ENCODE results near the gene SEMA6D. TPM values are rescaled to one million over a fixed set of nuclear protein-coding genes. Genes with fewer than 3 reads are reported as not detected.

Gene SEMA6D, protein sequence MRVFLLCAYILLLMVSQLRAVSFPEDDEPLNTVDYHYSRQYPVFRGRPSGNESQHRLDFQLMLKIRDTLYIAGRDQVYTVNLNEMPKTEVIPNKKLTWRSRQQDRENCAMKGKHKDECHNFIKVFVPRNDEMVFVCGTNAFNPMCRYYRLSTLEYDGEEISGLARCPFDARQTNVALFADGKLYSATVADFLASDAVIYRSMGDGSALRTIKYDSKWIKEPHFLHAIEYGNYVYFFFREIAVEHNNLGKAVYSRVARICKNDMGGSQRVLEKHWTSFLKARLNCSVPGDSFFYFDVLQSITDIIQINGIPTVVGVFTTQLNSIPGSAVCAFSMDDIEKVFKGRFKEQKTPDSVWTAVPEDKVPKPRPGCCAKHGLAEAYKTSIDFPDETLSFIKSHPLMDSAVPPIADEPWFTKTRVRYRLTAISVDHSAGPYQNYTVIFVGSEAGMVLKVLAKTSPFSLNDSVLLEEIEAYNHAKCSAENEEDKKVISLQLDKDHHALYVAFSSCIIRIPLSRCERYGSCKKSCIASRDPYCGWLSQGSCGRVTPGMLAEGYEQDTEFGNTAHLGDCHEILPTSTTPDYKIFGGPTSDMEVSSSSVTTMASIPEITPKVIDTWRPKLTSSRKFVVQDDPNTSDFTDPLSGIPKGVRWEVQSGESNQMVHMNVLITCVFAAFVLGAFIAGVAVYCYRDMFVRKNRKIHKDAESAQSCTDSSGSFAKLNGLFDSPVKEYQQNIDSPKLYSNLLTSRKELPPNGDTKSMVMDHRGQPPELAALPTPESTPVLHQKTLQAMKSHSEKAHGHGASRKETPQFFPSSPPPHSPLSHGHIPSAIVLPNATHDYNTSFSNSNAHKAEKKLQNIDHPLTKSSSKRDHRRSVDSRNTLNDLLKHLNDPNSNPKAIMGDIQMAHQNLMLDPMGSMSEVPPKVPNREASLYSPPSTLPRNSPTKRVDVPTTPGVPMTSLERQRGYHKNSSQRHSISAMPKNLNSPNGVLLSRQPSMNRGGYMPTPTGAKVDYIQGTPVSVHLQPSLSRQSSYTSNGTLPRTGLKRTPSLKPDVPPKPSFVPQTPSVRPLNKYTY
- polyA plus RNA-seq (2013, experiment 1 of 2; ENCODE audit: insufficient read length) = 4.4 TPM
- 4.4 TPM for polyA plus RNA-seq (2013, experiment 2 of 2; ENCODE audit: insufficient read length)

DNA sequence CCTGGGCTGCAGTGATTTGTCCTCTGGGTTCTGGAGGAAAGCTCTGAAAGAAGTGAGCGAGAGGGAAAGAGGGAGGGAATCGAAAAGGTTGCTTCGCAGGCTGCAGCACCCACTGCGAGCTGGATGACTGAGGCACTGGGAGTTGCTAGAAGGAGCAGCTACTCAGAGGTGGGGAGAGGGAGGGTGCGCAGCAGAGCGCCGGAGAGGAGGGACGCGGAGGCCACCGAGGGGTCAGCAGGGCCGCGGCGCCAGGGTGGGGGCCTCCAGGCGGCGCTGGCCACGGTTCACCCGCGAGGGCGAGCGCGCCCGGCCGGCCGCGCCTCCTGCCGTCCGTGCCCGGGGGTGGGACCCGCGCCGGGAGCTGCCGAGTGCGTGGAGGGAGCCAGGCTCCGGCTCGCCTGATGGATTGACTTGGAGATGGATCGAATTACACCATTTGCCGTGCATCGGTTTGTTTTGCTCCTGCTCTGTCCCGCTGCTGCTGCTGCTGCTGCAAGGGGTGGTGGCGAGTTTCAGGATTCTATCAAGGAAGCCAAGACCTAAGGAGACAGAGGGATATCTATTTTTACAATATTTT, at the start of gene SEMA6D:
SEMA6D (plus strand) TSS at position 470 of the 577 bp plus-strand sequence. CDS start 42,294 bp downstream, outside the sequence.
- DNase-seq = peak; percentile 87

DNA sequence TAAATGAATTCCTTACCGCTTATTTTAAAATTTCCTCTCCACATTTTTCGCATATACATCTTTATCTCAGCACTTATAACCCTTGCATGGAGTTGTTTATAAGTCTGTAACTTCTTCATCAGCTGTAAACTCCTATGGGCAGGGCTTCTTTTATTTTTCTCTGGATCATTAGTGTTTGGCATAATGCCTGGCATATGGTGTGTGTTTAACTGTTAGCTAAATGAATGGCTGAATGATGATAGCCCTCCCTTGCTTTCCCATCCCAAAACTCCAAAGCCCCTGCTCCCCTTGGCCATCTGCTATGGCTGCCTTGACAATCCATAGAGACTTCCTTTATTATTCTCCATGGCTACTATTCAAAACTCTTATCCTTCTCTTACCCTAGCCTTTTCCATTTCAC, 48.1 kb upstream of the SEMA6D start:
- DNase-seq = no peak

DNA sequence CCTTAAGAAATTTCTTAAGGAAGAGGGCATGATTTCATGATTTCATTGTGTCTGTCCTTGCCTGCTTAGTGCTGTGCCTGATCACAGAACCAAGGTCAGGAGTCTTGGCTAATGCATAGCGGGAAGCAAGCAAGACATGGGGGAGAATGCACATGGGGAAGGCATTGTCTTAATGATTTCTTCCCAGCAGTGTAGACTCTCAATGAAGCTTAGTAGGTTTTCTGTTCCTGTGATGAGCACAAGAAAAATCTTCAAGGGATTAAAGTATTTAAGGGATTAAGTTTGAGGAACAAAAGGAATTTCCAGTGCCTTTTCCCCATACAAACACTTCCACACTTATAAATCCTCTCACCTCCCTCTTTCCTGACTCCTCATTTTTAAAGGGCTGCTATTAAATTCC, 46.9 kb upstream of the SEMA6D start:
- no peak for DNase-seq

DNA sequence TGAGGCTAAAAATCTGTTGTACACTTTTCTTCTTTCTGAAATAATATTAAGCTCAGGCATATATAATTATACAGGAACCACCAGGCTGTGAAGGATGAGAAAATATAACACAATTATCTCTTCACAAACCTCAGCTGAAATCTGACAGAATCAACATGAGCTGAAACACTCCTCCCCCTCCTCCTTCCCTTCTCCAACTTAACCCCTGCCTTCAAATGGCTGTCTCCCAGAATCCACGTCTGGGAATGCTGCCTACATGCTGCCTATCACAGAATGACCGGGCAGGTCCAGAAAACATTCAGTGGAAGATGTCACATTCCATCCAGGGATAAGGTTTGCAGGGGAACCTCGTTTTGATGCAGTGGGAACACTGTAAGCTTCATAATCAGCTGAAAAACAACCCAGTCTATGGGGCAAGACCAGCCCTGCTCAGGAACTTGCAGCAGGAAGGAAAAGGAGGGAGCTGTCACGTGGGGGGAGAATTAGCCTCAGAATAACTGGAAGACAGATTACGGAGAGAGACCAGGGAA, 44.0 kb upstream of the SEMA6D start:
- no peak for DNase-seq

DNA sequence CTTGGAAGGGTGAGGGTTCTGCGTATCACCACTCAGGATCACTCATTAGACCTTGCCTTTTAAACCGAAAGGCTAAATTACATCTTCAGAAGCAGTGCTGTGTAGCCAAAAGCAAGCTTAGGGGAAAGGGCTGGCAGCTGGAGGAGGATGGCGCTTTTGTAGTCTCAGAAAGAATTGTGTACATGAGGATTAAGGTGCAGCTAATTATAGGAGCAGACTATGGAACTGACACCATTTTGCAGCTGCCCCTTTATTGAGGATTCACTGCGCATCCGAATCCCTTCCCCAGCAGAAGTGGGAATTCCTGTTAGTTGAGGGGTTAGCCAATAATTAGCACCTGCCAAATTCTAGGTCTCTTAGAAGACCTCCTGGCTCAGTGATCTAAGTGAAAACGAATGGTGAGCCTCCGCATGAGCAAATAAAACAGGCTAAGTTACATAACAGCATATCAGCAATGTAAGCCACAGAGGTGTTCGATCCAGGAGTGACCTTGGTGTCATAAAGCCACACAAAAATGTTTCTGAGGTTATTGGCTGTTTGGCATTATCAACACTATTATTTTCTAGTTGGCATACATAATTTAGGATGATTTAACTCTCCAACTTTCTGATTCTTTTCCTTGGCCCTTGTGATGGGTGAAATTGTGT, 42.6 kb upstream of the SEMA6D start:
- DNase-seq = no peak

DNA sequence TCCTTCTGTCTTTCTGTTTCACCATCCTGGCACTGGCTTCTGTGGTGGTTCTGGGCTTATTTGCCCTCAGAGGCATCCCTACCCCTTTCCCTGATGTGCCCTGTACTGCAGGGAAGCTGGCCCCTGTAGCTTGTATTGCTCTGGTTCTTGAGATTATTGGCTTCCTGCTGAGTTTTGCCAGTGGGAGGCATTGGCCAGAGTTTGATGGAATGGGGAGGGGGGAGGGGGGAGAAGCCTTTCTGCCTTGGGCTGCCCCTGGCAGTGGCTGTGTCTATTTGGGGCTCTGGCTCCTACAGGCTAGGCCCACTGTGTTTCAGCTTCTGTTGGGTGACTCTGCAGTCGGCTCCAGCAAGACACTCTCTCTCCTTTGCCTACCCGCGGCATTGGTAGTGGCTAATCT, 41.6 kb upstream of the SEMA6D start:
- DNase-seq = no peak

DNA sequence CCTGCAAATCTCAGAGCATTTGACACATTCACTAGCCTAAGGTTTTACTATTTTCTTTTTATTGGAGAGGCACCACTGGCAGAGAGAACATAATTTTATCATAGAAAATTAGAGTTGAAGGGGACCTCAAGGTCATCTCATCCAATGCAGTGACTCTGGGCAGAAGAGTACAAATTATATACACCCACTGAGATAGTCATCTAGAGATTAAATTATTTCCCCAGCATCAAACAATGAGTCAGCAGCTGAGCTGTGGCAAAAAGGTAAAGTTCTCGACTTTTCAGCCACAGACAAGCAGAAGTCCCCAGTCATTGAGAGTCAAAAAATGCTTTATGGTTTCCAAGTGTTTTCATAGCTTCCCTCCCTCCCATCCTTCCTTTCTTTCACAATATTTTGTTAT, 39.3 kb upstream of the SEMA6D start:
- no peak for DNase-seq

DNA sequence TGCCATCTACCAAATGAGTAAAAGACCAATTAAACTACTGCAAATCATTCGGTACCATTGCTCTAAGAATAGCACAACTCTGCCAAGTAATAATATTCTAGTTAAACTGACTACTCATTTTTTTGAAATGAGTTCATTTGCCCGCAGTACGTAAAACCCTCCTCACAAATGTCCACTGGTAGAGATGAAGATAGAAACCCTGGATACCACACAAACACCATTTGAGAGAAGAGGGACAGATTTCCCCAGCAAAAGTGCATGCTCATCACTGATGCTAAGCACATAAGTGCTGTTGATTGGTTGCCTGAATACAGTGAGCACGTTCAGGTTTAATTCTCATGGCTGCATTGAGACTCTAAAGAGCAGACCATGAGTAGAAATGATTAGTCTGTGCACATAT, 34.6 kb upstream of the SEMA6D start:
- DNase-seq = no peak

DNA sequence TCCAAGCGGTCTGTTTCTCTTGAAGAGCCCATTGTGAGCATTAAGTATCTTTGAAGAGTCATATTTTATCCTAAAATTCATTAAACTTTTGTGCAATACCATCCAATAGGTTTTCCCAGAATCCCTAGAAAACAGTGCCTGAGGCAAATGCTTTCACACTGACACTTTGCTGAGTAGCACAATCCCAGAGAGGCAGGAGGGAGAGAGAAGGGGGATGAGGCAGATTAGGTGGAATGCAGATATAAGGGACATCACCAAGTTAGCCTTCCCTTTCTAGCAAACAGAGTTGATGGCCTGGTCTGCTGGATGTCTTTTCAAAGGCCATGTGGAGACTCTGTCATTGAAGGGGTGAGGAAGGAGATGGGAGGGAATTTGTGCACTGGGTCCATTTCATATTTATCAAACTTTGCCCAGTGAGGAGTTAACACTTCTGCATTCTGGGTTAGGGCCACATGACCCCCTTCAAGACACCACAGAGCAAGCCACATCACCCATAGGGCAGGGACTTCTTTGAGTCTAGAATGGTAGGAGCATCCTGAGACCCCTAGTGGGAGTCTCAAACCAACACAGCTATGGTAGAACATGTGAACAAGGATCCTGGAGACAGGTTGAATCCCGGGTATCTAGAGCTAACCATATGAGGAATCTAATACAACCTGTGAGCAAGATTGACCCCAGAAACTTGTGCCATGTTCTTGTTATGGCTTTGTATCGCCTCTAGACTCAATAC, 32.0 kb upstream of the SEMA6D start:
- no peak for DNase-seq

DNA sequence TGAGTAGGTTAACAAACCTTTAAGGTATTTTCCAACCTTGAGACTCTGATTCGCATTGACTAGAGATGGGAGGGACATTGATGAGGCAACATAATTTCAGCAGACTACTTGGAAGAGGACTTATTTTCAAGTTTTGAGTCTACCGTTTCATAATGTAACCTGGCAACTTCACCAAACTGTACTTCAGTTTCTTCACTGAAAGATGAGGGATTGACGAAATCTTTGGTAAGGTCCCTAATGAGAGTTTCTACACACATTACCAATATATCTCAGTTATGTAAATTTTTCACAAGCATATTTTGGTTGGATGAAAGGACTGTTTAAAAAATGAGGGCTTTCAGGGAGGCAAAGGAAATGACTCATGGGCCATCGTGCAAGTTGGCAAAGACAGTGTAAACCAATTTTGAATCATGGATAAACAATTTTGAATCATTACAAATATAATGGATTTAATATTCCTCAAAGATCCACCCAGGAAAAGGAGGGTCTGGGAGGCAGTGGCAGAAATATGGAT, 28.7 kb upstream of the SEMA6D start:
- DNase-seq = peak; percentile 20

DNA sequence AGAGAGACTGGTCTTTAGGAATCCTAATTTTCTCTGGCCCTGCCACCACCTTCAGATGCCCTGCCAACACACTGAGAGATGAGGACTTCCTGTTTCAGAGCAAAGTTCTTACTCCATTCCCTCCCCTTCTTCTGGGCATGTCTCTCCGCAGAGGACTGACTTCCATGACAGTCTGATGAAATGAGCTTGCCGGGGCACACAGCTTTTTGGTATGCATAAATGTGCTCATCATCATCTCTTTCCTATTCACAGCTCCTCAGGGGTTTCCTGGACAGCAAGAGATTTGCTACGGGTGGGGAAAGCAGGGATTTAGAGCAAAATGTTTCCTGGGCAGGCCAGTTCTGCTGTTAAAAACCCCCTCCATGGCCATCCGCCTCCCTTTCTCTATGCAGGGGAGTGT, 27.6 kb upstream of the SEMA6D start:
- no peak for DNase-seq

DNA sequence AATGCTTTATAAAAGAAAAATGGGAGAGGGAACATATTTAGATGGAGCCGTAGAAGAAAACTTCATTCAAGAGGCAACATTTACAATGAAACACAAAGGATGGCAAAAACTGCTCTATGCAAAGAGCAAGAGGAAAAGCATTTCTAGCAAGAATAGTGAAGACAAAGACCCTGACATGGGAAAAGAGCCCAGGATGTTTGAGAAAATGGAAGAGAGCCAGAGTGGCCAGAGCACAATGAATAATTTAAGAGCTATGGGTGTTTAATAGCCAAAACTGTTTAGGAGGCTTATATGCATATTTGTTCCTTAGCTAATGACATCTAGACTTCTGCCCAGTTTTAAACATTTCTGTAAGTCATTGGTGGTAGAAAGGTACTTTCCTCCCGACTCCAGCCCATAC, 25.4 kb upstream of the SEMA6D start:
- no peak for DNase-seq

DNA sequence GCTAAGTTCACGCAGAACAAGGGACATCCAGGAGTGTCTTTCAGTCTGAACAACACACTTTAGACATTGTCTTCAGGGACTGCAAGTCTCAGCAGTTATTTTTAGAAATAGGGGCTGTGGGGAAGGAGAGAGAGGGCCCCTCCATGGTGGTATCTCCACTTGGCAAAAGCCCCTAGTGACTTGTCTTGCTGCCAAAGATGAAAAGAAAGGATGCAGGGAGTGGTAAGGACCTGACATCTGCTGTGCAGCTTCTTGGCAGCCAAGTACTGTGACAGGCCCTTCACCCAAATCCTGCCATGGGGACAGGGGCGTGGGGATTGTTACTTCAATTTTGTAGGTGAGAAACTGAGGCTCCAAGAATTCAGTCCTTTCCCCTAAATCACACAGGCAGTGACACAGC, 21.0 kb upstream of the SEMA6D start:
- DNase-seq = no peak

DNA sequence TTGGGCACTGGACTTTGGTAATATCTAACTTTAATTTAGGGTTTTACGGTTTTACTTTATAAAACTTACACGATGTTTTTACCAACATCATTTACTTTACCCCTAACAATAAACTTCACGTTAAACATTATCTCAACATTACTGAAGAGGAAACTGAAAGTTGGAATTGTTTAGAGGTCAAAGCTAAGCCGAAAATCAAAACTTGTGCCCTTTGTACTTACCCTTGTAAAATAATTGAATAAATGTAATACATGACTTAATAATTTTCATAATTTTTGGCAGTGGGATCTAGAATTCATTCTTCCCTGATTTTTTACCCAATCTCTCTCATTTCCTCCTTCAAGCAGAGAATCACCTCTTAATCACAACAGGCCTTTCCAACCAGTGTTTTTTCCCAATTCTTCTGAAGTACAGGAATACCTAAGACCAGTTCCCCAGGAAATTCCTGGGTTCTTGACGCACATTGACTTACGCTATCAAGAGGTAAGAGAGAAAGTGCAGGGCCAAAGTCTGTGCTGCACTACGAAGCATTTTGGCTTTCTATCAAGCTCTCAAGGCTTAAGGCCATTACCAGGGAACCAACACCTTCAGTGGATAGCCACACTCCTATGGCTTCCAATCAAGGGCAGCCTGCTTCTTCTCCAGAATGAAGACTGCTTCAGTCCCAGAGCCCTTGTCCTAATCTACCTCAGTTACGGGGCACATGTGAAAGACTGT, 11.9 kb upstream of the SEMA6D start:
- no peak for DNase-seq

DNA sequence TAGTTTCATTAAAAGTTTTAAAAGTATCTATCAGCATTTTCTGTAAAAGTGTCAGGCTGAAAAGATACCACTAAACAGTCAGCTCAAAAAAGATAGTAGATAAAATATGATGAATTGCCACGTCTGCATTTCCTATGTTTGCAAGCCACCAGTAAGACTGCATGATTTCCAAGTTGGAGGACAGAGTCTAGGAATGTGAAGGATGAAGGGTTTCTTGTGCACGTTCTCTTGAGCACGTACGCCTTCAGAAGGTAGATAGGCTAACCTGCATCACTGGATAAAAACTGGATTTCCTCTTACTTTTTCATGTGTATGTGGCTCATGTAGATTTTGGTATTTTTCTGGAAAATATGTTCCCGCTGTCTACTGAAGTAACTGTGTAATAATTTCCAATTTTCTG, 9.9 kb upstream of the SEMA6D start:
- DNase-seq = no peak

DNA sequence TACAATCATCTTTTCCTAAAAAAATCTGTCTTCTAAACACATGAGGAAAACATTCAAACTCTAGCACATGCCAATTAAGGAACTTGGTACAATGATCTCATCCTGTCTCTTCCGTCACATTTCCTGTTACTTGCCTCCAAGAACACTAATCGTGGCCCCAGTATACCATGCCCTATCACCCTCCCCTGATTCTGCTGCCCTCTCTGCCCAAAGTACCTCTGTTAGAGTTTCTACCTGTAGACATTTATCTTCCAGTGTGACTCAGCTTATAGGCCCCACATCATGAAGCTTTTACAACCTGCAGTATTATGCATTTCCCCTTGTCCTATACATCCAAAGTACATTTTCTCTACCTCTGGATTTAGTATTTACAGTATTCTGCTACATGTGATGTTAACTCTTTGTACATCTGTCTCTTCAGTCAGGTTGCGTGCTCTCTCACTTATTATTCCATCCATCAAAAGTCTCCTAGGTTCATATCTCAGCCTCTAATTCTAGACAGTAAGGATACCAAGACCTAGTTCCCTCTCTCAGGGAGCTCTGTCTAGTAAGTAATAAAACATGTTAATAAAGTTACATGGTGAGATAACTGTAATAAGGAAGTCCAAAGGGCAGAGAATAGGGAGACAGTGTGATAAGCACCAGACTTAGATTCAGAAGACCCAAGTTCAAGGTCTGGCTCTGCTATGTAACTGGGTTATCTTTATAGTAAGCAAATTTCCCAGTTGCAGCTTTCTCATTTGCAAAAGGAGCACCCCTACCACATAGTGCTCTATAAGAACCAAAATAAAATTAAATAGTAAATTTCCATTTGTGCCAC, 8.9 kb upstream of the SEMA6D start:
- no peak for DNase-seq

DNA sequence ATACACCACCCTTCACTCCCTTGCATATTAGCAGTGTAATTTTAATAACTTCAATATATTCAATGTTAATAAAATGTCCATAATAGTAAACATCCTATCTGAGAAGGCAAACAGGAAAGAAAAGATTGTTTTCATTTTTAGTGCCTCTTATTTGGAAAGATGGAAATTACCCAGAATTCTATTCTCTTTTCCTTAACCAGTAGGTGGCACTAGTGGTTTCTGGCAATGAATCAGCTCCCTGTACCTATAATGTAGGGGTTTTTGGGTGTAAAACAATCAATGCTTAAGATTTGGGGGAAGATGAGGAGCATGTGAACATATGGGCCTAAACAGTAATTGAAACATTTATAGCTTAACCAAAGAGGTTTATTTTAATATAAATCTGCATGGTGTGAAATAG, 5.7 kb upstream of the SEMA6D start:
- DNase-seq = peak; percentile 28

DNA sequence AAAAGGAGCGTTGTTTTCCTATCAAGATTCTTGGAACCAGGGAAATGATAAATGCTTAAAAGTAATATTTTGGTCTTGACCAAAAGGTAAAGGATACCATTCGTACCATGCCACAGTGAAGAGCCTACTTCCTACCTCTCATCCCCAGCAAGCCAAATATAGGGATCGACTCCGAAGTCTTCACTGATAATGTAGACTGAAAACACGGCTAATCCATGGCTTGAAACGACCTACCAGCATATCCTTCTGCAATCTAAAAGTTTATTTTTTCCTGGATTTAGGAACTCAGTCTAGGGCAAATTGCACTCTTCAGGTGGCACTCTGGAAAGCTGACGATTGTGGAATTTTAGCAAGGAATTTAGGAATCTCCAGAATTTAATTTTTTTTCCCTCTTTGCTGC, 1.9 kb upstream of the SEMA6D start:
- DNase-seq = no peak

DNA sequence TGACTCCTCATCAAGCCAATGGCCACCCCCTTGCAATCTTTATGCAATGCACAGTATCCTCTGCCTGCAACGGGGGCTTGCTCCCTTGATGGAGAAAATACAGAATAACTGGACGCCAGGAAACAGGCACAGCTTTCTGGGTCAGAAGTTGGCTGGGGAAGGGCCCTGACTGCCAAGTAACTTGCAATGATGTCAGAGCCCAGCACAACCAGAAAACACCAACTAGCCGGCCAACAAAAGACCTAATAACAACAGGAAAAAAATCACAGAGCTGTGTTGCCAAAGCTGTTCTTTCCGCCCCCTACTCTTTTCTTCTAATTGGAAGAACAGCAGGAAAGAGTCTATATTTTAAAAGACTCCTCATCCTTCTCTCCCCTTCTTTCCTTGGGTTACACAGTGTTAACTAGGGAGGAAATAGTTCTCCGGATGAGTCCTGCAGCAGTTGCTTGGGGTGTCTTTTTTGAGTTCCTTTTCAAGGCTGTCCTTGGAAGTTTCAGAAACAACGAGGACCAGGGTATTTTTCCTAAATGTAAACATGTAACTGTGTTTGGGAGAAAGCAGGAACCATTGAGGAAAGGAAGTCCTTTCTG, 1.4 kb upstream of the SEMA6D start:
- no peak for DNase-seq
